Cardiac muscle cell (in vitro differentiated cells and primary cell): Measurements from ENCODE around the gene TRIM52. TPM values are rescaled to one million over a fixed set of nuclear protein-coding genes. Genes with fewer than 3 reads are reported as not detected.
A peak's percentile ranks its signal among the peaks of the same experiment; 100 is the strongest.

Source experiments
- DNase-seq, 2 donors: peaks; one replicate each; pipeline versions ENCODE4 v3.0.0 to v3.0.0-alpha.2; 2010 to 2017; ENCODE audit warnings: low read depth in 1 of 2, low spot score in 1 of 2
- H3K27ac ChIP-seq: fragments of 200-600 bp; sonication (generic); 2 replicates; pipeline ENCODE4 v1.5.1; 2016
- H3K27me3 ChIP-seq: fragments of 200-600 bp; sonication (generic); 2 replicates; pipeline ENCODE4 v1.6.0; 2016; ENCODE audit warnings: control low read depth
- H3K36me3 ChIP-seq: fragments of 200-600 bp; sonication (generic); 2 replicates; pipeline ENCODE4 v1.5.1; 2016; ENCODE audit warnings: control low read depth
- H3K4me1 ChIP-seq: fragments of 200-600 bp; sonication (generic); 2 replicates; pipeline ENCODE4 v1.8.1; 2017; ENCODE audit warnings: low read depth, mild to moderate bottlenecking, mixed run types
- H3K4me3 ChIP-seq: fragments of 200-600 bp; sonication (generic); 2 replicates; pipeline ENCODE4 v1.5.1; 2016; ENCODE audit warnings: mild to moderate bottlenecking
- H3K9me3 ChIP-seq: fragments of 200-600 bp; sonication (generic); 2 replicates; pipeline ENCODE4 v1.5.1; 2017; ENCODE audit warnings: low read depth, mild to moderate bottlenecking, control low read depth
- CTCF ChIP-seq: IDR thresholded peaks from 2 replicates; pipeline ENCODE4 v1.5.1; 2012; ENCODE audit warnings: low read depth, mild to moderate bottlenecking, low read length
- polyA plus RNA-seq: library from polyadenylated mRNA; unstranded; fragments of >200 nt; fragmentation: Nextera tagmentation; extraction: Ambion mirVana; gene quantifications from 2 replicates; pipeline ENCODE4 v1.2.1, GENCODE V29; 2016
- total RNA-seq: library from RNA; depleted of rRNA; stranded (reverse); fragments of >200 nt; gene quantifications from 2 replicates; pipeline ENCODE4 v1.2.3, GENCODE V29; 2016

The TRIM52 gene
- total and polyA plus RNA-seq, 2 experiments from 2014 or later: 10.5 to 12.3 TPM

DNA sequence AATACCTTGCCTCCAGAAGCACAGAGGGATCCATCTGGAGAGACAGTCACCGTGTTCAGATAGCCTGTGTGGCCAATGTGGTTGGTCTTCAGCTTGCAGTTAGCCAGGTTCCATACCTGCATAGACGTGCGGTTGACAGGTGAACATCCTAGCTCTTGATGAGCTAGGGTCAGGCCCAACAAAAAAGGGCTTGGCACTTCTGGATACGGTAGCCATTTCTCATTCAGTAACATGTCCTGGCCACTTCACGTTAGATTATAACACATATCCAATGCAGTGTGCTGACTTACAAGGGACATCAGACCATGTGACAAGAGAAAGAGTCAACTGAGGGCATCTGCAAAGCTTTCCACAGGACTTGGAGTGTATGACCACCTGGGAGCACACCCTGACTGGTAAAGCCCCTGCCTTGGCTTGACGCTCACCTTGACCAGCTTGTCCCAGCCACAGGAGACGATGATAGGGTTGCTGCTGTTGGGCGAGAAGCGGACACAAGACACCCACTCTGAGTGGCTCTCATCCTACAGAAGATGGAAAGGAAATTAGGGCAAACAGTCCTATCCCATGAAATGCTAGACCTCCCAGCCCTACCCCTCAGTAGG, 21.8 kb downstream of the TRIM52 start:
- no peak for TF ChIP-seq CTCF
- no peaks in the 10 kb centered on the region for H3K27me3 ChIP-seq
- peaks cover 62% of the 10 kb centered on the region for H3K36me3 ChIP-seq
- no peaks in the 10 kb centered on the region for H3K9me3 ChIP-seq
- H3K4me3 ChIP-seq: no peak overlapping the region
- no peak for DNase-seq
- peaks cover 10% of the 10 kb centered on the region for H3K4me1 ChIP-seq
- no peak overlapping the region for H3K27ac ChIP-seq

DNA sequence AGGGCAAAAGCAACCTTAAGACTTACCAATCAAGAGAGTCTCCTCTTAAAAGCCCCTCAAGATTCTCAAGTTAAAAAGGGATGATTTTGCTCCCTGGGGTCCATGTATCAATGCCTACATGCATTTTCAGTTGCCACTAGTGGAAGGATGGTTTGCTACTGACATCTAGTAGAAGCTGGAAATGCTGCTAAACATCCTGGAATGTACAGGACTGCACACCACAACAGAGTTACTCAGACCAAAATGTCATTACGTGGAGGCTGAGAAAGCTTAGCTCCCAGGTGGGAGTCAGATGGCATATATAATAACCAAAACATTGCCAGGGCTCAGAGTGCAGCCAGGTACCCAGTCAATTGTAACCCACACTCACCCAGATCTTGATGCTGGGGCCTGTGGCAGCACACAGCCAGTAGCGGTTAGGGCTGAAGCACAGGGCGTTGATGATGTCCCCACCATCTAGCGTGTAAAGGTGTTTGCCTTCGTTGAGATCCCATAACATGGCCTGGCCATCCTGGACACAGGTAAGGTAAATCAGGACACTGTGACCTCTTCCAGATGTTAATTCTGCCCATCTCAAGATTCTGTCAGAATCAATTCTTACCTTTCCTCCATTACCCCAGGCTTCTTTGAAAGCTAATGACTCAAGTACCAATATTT, 23.1 kb downstream of the TRIM52 start:
- Histone ChIP-seq H3K27me3 (no peaks in the 10 kb centered on the region), H3K36me3 (peaks cover 63% of the 10 kb centered on the region), H3K27ac (peak overlapping the region; percentile 17), H3K4me1 (peaks cover 10% of the 10 kb centered on the region), H3K9me3 (no peaks in the 10 kb centered on the region), H3K4me3 (no peak overlapping the region)
- no peak for TF ChIP-seq CTCF
- no peak for DNase-seq

- Histone ChIP-seq H3K36me3 (peaks cover 66% of the 10 kb centered on the region), H3K4me1 (peaks cover 5% of the 10 kb centered on the region), H3K9me3 (no peaks in the 10 kb centered on the region), H3K27me3 (no peaks in the 10 kb centered on the region), H3K4me3 (no peak overlapping the region), H3K27ac (peak overlapping the region; percentile 17)
- TF ChIP-seq CTCF: no peak
- no peak for DNase-seq
Observed at GRCh38 chr5:181236954-181237641, 23.8 kb downstream of the TRIM52 start.

GRCh38 chr5:181236471-181236870, 24.5 kb downstream of the TRIM52 start:
- peak overlapping the region; percentile 75 for H3K27ac ChIP-seq
- no peak for DNase-seq
- peaks cover 65% of the 10 kb centered on the region for H3K36me3 ChIP-seq
- H3K27me3 ChIP-seq: no peaks in the 10 kb centered on the region
- TF ChIP-seq CTCF: no peak
- no peak overlapping the region for H3K4me3 ChIP-seq
- H3K9me3 ChIP-seq: no peaks in the 10 kb centered on the region
- no peaks in the 10 kb centered on the region for H3K4me1 ChIP-seq

DNA sequence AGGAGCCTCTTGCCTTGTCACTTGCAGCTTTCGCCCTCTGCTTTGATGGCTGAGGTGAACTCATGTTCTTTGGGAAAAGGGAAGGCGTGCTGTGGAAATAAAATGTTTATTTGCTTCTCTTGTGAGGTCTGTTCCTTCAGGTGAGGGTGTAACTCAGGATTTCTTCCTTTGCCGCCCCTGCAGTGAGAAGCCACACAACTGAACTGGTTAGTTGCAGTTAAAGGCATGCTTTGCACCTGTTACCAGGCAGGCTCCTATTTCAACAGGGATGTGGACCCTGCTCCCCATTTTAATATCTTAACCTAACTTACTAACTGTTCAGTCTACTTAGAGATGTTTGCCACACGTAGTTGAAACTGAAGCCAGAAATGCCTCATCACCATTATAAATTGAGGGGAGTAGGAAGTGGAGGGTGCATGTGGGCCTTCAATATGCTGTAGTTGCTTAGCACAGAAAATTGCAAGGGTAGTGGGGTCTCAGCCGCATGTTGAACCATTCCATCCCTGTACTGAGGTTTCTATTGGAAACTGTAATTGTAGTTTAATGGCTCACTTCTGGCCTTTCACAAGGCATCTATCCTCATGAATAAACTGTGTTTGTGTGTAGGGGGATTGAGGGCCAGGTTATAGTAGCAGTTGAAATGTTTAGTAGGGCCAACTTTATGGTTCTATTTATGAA, 25.1 kb downstream of the TRIM52 start:
- Histone ChIP-seq H3K4me3 (no peak overlapping the region), H3K9me3 (no peaks in the 10 kb centered on the region), H3K4me1 (no peaks in the 10 kb centered on the region), H3K27me3 (no peaks in the 10 kb centered on the region), H3K27ac (peak overlapping the region; percentile 75), H3K36me3 (peaks cover 60% of the 10 kb centered on the region)
- TF ChIP-seq CTCF: no peak
- no peak for DNase-seq
